ENCODE data around the gene RABL6. TPM values are rescaled to one million over a fixed set of nuclear protein-coding genes. Genes with fewer than 3 reads are reported as not detected.
"Not testable (repeated sequence)": the region's sequence is repeated elsewhere in the genome, so short reads cannot be mapped to it uniquely, and the experiment has no call there.

RABL6 gene
- total RNA-seq, 4 donors from 2014 or later: 54.2 to 70.7 (median 61.0) TPM

GRCh38 chr9:136882109-136882946 lies 74.6 kb downstream of the RABL6 start:
- 10% methylated on average over 12 of the region's 19 CpGs for WGBS
- peaks cover 38% of the 10 kb centered on the region for H3K4me1 ChIP-seq
- H3K36me3 ChIP-seq: no peaks in the 10 kb centered on the region
- DNase-seq (ENCODE audit: low spot score in 2 of 2): peak in 1 of 2 donors; percentile 87
- H3K9me3 ChIP-seq: no peaks in the 10 kb centered on the region
- TF ChIP-seq POLR2AphosphoS5 (IDR thresholded peaks at IDR 0.05) (peak in 2 of 3 donors; percentile 18 to 25), CTCF (IDR thresholded peaks at IDR 0.05) (no peak)
- peak overlapping the region; percentile 73 for H3K27ac ChIP-seq
- H3K27me3 ChIP-seq: no peaks in the 10 kb centered on the region
- peak overlapping the region; percentile 35 for H3K4me3 ChIP-seq

- H3K36me3 ChIP-seq; H3K4me3 ChIP-seq; H3K27me3 ChIP-seq; H3K9me3 ChIP-seq; DNase-seq (ENCODE audit: low spot score in 2 of 2): not testable (repeated sequence)
- Histone ChIP-seq H3K4me1 (peaks cover 43% of the 10 kb centered on the region), H3K27ac (peak overlapping the region; percentile 73)
- 47% methylated on average over 9 of the region's 9 CpGs for WGBS
Measured at GRCh38 chr9:136882947-136883283, 75.2 kb downstream of the RABL6 start.

GRCh38 chr9:136883670-136884069 lies 75.9 kb downstream of the RABL6 start:
- not testable (repeated sequence) for H3K9me3 ChIP-seq; H3K36me3 ChIP-seq; H3K27me3 ChIP-seq; H3K4me3 ChIP-seq; DNase-seq (ENCODE audit: low spot score in 2 of 2); H3K27ac ChIP-seq
- 82% methylated on average over 10 of the region's 10 CpGs for WGBS
- H3K4me1 ChIP-seq: peaks cover 43% of the 10 kb centered on the region

GRCh38 chr9:136885950-136886578 lies 78.3 kb downstream of the RABL6 start, which contains the start of gene TRAF2:
Gene TRAF2, plus strand, starts transcription at chr9:136886516. Its CDS starts 12,225 bp downstream, at chr9:136898741.
- peak within 1 kb of the TSS; percentile 85 for H3K27ac ChIP-seq
- no peak for TF ChIP-seq POLR2A (IDR thresholded peaks at IDR 0.05)
- no peak for TF ChIP-seq CTCF (IDR thresholded peaks at IDR 0.05)
- TF ChIP-seq POLR2AphosphoS5 (IDR thresholded peaks at IDR 0.05): peak in 1 of 3 donors; percentile 81
- no peak for TF ChIP-seq EP300 (IDR thresholded peaks at IDR 0.05)
- H3K4me1 ChIP-seq: peaks cover 43% of the 10 kb centered on the region
- H3K36me3 ChIP-seq: no peaks in the 10 kb centered on the region
- peak; percentile 97 to 98 for DNase-seq (ENCODE audit: low spot score in 2 of 2)
- no peaks in the 10 kb centered on the region for H3K9me3 ChIP-seq
- no CpG with 5 or more reads among the region's 88 CpGs for WGBS
- no peaks in the 10 kb centered on the region for H3K27me3 ChIP-seq
- peak within 1 kb of the TSS; percentile 98 for H3K4me3 ChIP-seq

GRCh38 chr9:136886610-136887597 lies 79.2 kb downstream of the RABL6 start:
- Histone ChIP-seq H3K27me3 (no peaks in the 10 kb centered on the region), H3K36me3 (no peaks in the 10 kb centered on the region), H3K4me1 (peaks cover 37% of the 10 kb centered on the region), H3K27ac (peak overlapping the region; percentile 85), H3K9me3 (no peaks in the 10 kb centered on the region), H3K4me3 (peak overlapping the region; percentile 98)
- no peak for DNase-seq (ENCODE audit: low spot score in 2 of 2)
- TF ChIP-seq CTCF (IDR thresholded peaks at IDR 0.05) (no peak), POLR2A (IDR thresholded peaks at IDR 0.05) (no peak), EP300 (IDR thresholded peaks at IDR 0.05) (no peak), POLR2AphosphoS5 (IDR thresholded peaks at IDR 0.05) (no peak)
- WGBS: 9% methylated on average over 14 of the region's 76 CpGs

All from suprapubic skin (tissue), 4 donors.